ENCODE results near the gene OMG. TPM values are rescaled to one million over a fixed set of nuclear protein-coding genes. Genes with fewer than 3 reads are reported as not detected.

Gene OMG
- total RNA-seq, 1 experiment from 2014 or later, result not detected

GRCh38 chr17:31249835-31250141, 47.3 kb downstream of the OMG start:
- H3K27ac ChIP-seq (ENCODE audit: low read depth, low read length), result no peak overlapping the region
- no peaks in the 10 kb centered on the region for H4K20me1 ChIP-seq (ENCODE audit: insufficient read depth)
- H3K4me1 ChIP-seq (ENCODE audit: control insufficient read depth in 1 of 2, insufficient read depth in 2 of 2, low read length in 2 of 2), result no peaks in the 10 kb centered on the region
- H3K9ac ChIP-seq (ENCODE audit: low read length), result no peak overlapping the region
- H3K4me3 ChIP-seq (replicated peaks in 1 of 2; ENCODE audit: low read depth in 1 of 2, low read length in 2 of 2), result no peak overlapping the region
- RAD21 ChIA-PET (ENCODE audit: low non-redundant PET in 1 of 2, low total read pairs in 2 of 2, uncharacterized antibody in 2 of 2, unreplicated experiment in 2 of 2), result no interaction called here
- TF ChIP-seq REST (IDR thresholded peaks at IDR 0.05; ENCODE audit: low read depth), result no peak
- no peak for TF ChIP-seq SP1 (IDR thresholded peaks at IDR 0.05; ENCODE audit: low read depth)
- no peak for TF ChIP-seq ATF3 (IDR thresholded peaks at IDR 0.05)
- TF ChIP-seq CEBPB (IDR thresholded peaks at IDR 0.05; ENCODE audit: low read depth), result no peak
- no peak for TF ChIP-seq EGR1 (IDR thresholded peaks at IDR 0.05; ENCODE audit: low read depth)
- no peak for TF ChIP-seq ZFX (IDR thresholded peaks at IDR 0.05)
- BruUV-seq (replicated peaks), result no TSS peak
- no peaks in the 10 kb centered on the region for H3K79me2 ChIP-seq (ENCODE audit: insufficient read depth, low read length)
- no peak overlapping the region for H3K4me2 ChIP-seq (ENCODE audit: low read length)
- CTCF ChIA-PET, result no interaction called here
- H2AFZ ChIP-seq (ENCODE audit: low read depth, low read length, poor library complexity, severe bottlenecking), result no peak overlapping the region
- H3K9me2 ChIP-seq (ENCODE audit: insufficient read depth), result no peaks in the 10 kb centered on the region
- H3K36me3 ChIP-seq (ENCODE audit: control insufficient read depth in 1 of 2, insufficient read depth in 2 of 2, low read length in 2 of 2), result peaks cover 0 to 5% of the 10 kb centered on the region in 2 experiments; a peak in 2 of 4 replicates
- no peak for ATAC-seq
- no peak for DNase-seq (ENCODE audit: low read depth, low spot score)
- intact Hi-C loops (cut with micrococcal nuclease), result no loop called here
- POLR2A ChIA-PET, result no interaction called here
- no peaks in the 10 kb centered on the region for H3K9me3 ChIP-seq (ENCODE audit: control insufficient read depth in 1 of 2, insufficient read depth in 1 of 2, low read depth in 1 of 2, low read length in 2 of 2)
- no peaks in the 10 kb centered on the region for H3K27me3 ChIP-seq (ENCODE audit: insufficient read depth, low read length)

All from HCT116 (cell line).